Hepatic stellate cell (primary cell): Measurements from ENCODE around the gene ATP1A4.

ENCODE experiments used
- DNase-seq: peaks from one replicate; pipeline ENCODE4 v3.0.0; 2011; ENCODE audit warnings: low spot score

ATP1A4 gene

DNA sequence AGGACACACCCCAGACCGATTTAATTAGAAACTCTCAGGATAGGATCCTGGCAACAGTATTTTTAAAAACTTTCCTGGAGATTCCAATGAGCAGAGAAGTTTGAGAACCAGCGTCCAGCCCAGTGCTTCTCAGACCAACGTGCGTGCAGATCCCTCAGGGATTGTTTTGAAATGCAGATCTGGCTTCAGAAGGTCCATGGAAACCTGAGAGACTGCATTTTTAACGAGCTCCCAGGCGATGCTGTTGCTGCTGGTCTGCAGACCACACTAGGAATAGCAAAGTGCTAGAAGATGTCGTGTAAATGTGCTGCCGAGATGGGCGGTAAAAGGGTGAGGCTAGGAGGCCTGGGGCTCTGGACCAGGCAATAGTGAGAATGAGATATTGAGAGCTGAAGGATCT, 20.6 kb downstream of the ATP1A4 start:
- DNase-seq: no peak

DNA sequence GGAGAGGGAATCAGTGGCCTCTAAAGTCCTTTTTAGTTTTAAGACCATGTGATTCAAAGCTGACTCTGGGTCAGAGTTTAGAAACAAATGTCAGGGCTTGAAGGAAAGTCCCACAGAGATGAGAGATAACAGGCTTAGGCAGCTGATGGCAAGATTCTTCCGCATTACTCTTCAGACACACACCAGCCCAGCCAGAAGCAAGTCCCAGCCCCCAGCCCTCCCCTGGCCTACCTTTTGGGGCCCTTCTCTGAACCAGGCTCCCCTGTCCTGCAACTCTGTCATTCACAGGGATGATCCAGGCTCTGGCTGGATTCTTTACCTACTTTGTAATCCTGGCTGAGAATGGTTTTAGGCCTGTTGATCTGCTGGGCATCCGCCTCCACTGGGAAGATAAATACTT, 25.8 kb downstream of the ATP1A4 start:
- no peak for DNase-seq

- no peak for DNase-seq
Observed at GRCh38 chr1:160177667-160178066, 26.3 kb downstream of the ATP1A4 start.

- no peak for DNase-seq
Observed at GRCh38 chr1:160178731-160179130, 27.3 kb downstream of the ATP1A4 start.

DNA sequence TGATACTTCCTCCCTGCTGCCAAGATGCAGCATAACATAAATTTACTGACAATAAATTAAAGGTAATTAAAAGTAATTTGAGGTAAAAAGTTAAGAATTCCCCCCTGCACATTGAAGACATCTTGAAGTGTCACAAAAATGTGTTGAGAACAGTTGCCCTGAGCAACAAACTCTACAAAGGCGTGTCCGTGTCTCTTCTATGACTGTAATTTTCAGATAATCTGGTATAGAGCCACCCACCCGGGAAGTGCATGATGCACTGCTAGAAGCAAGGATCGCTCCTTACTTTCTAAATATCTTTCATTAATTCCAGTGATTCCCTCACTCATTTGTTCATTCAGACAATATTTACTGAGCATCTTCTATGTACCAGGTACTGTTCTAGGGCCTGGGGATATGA, 27.9 kb downstream of the ATP1A4 start:
- no peak for DNase-seq

DNA sequence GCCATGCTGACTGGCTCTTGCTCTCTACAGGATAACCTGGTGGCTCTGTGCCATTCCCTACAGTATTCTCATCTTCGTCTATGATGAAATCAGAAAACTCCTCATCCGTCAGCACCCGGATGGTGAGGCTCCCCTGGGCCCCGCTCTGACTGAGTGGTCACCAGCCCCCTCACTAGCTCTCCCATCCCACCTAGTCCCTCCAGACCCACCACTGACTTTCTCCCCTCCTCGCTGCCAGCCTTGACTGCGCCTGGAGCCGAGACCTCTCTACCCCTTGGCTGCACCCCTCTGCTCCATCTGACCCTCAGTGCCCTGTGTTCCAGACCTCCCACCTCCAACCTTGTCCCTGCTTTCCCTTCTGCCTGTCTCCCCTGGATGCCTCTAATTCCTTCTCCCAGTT, 34.8 kb downstream of the ATP1A4 start:
- no peak for DNase-seq

GRCh38 chr1:160186729-160187128, 35.3 kb downstream of the ATP1A4 start:
- DNase-seq: no peak

DNA sequence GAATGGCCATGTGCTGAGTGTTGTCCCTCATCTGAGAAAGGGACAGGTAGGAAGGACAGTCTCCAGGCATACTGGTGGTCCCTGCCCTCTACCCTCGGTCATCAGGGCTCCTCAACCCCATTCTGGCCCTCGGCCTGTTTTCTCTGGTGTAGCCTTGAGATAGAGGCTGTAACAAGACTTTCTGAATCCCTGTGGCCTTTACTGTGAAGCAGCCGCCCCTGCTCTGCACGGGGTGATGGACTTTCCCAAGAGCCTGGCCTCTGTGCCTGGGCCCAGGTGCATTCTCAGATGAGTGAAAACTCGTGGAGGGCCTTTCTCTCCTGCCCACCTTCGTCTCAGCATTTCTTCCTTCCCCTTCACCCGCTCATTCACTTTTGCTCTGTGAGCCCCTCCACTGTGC, 36.0 kb downstream of the ATP1A4 start:
- no peak for DNase-seq

- no peak for DNase-seq
Observed at GRCh38 chr1:160188341-160188740, 36.9 kb downstream of the ATP1A4 start.

GRCh38 chr1:160189649-160190625, 38.5 kb downstream of the ATP1A4 start, which contains the start of gene CASQ1:
Gene CASQ1 (plus strand): TSS chr1:160190575. CDS start chr1:160190752, 177 bp downstream.
- peak; percentile 54 for DNase-seq

DNA sequence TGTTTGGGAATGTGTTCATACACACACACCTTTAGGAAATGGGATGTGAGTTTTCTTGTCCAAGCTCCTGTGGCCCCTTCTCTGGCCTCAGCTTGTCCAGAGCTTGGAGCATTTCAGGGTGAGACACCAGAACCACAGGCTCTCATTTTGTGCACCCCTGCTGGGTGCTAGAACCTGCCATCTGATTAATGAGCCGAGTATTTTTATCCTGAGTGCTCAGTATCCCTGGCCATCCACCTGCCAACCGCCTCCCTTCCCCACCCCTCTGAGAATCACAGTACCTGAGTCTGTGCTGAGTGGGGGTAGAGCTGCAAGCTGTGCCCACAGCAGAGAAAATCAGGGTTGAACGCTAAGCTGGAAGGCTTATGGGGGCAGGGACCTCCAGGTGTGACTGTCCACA, 40.4 kb downstream of the ATP1A4 start:
- no peak for DNase-seq

DNA sequence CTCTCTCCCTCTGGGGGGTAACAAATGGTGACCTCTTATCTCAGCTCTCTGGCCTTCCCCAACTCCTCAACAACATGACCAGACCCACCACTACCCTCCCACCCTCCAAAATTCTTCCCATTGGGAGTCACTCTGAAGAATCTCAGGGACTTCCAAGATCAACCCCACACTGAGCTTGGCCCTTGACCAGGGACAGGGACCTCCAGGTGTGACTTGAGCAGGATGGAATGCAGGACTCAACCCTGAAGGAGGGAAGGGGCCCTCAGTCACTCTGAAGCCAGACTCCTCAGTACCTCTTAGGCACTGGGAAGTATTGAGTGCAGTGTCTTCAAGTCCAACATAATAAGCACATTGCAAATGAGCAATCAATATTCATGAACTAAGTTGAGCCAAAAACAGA, 40.8 kb downstream of the ATP1A4 start:
- no peak for DNase-seq

DNA sequence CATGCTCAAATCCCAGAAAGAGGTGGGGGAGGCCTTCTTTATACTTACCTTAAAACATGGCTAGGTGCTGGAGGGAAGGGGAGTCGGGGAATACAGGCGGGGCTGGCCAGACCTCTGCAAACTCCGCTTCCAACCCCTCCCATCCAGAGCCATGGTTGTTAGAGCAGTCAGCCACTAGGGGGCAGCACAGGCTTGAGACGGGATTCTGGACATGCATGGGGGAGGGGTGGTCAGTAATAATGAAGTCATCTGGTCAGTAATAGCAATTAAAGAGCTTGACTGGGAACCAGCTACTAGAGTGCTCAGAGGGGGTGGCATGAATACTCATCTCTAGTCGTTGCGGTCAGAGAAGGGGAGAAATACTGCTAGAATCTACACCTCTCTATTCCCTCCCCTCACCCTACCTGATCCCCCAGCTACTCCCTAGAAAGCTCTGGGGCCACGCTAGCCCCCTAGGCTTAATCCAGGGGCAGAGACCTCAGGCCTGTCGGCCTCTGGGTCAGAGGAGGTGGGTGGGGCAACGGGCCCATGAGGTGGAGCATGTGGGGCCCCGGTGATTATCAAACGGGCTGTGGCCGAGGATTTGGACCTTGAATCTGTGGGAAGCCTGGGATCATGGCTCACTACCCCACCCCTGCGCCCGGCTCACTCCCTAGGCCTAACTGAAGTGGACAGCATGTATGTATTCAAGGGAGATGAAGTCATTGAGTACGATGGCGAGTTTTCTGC, 41.9 kb downstream of the ATP1A4 start:
- DNase-seq: peak; percentile 79

DNA sequence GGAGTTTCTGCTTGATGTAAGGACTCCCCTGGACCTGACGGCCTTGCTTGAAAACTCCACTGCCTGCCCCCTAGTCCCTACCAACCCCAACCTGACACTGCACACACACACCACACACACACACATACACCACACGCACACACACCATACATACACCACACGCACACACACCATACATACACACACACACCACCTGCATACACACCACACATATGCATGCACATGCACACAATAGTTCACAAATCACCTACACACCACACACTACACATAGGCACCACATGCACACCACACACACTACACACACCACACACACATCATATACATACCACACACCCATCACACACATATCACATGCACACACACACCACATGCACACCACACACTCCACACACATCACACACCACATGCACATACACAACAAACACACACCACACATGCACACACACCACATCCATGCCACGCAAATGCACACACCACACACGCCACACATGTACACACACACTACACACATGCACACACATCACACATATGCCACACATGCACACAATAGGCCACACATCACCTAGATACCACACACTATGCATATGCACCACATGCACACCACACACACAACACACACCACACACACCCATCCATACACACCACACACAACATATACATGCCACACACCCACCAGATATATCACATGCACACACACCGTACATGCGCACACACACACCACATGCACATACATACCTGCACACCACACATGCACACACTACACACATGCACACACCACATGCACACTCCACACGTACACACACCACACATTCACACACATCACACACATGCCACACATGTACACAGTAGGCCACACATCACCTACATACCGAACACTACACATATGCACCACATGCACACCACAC, 42.7 kb downstream of the ATP1A4 start:
- DNase-seq: no peak

DNA sequence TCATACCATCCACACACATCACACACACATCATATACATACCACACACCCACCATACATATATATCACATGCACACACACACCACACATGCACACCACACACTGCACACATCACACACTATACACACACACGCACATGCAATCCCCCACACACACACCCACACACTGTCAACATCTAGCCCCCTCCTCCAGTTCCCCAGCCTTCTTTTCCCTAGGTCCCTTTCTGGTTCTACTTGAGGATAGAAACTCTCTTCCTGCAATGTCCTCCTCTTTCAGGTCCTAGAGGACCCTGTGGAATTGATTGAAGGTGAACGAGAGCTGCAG, 43.3 kb downstream of the ATP1A4 start:
- no peak for DNase-seq

- no peak for DNase-seq
Observed at GRCh38 chr1:160196143-160196542, 44.7 kb downstream of the ATP1A4 start.

DNA sequence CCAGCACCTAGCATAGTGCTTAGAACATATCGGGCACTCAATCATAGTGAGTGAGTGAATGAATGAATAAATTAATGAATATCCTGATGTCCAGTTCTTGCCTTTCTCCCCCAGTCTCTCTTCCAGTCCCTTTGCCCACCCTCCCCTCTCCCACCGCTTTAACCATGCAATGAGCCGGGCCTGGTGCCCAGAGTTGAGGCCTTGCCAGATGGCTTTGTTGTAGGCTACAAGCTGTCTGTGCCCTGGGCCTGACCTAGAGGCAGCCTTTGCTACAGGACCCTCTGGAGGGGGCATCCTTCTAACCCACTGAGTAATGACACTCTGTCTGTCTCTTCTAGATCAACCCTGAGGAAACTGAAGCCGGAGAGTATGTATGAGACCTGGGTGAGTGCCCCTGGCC, 45.8 kb downstream of the ATP1A4 start:
- no peak for DNase-seq

GRCh38 chr1:160200786-160201185, 49.4 kb downstream of the ATP1A4 start:
- DNase-seq: no peak

GRCh38 chr1:160204526-160205241, 53.3 kb downstream of the ATP1A4 start:
- no peak for DNase-seq

DNA sequence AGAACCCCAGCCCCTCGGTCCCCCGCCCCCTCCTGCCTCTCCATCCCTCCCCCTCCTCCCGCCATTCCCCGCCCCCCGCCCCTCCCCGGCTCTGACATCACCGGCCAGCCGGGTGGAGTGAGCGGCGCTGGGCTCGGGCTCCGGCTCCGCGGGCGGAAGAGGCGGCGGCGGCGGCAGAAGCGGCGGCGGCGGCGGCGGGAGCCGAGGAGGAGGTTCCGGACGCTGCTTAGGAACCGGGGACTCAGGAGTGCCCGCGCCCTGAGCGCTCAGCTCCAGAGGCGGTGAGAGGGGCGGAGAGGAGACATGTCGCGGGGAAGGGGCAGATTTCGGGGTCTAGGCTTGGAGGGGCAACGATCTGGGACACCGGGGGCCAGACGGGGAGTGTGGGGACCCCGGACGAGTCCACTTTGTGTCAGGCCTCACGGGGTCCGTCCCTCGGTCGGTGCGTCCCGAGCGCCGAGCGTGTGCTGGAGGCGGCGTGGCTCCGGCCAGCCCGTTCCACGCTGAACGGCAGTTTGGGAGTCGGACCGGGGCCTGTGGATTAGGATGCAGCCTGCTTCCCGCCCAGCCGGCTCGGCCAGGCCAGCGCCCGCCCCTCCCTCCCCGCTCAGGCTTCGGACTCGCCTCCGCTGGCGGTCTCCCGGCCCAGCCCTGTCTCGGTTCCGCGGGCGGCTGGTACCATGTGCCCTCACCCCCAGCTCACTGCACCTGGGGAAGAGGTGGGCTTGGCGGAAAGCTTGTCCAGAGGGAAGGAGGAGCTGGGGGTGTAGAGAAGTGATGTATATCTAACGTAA, 54.0 kb downstream of the ATP1A4 start, which contains the start of gene PEA15:
PEA15 (plus strand) TSS at position 143 of the 794 bp plus-strand sequence. CDS start 6,161 bp downstream, outside the sequence.
- DNase-seq: peak; percentile 90

DNA sequence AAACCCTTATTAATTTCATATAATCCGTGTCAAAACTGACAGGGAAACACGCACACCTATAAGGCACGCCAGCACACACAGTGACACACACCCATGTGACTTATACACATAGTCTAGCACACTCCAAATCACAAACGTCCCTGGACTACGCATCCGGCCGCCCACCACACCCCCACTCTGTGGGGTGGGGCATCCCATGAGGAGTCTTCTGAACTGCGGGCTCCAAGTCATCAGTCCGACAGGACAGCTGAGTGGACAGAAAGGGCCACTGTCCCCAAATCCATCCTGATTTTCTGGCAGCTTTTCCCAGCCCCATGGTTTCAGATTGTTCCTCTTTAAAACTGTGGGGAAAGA, 54.6 kb downstream of the ATP1A4 start:
- DNase-seq: peak; percentile 79
